PC-3 (cell line): ENCODE data around the gene ADD1. TPM values are rescaled to one million over a fixed set of nuclear protein-coding genes. Genes with fewer than 3 reads are reported as not detected.
"Not testable (repeated sequence)": the region's sequence is repeated elsewhere in the genome, so short reads cannot be mapped to it uniquely, and the experiment has no call there.

Experiments
- ATAC-seq: fragments of 200-7000 bp; cut with Tn5 transposase; 2 replicates; pipeline ENCODE4 v1.9.1; 2020; ENCODE audit warnings: mild to moderate bottlenecking, moderate library complexity
- BruUV-seq: library from RNA; stranded (reverse); fragments of 400-500 nt; replicated peaks from 2 replicates; lab custom pipeline; 2021; lab: Mats Ljungman, UMichigan
- CTCF ChIA-PET: fragments of 300-600 bp; sonication (Branson Sonifier 250); formaldehyde crosslinking; loops from one replicate; lab custom pipeline; 2022; ENCODE audit warnings: antibody characterized with exemption; lab: Charles Lee
- POLR2A ChIA-PET: fragments of 300-600 bp; sonication (Branson Sonifier 250); formaldehyde crosslinking; loops from one replicate; lab custom pipeline; 2022; ENCODE audit warnings: antibody characterized with exemption; ENCODE audit not compliant: unreplicated experiment; lab: Charles Lee
- DNase-seq: peaks from one replicate; pipeline ENCODE4 v3.0.0-alpha.2; 2015
- H2AFZ ChIP-seq: fragments of 300-600 bp; sonication (generic); 2 replicates; pipeline ENCODE4 v1.6.0; 2016; ENCODE audit warnings: antibody characterized with exemption, low read length
- H3F3A ChIP-seq: fragments of 300-600 bp; sonication (generic); one replicate; pipeline ENCODE4 v1.6.0; 2017; ENCODE audit warnings: antibody characterized with exemption, low read length, control low read depth, mild to moderate bottlenecking; ENCODE audit not compliant: unreplicated experiment
- H3K27ac ChIP-seq: fragments of 300-600 bp; sonication (generic); 2 replicates; pipeline ENCODE4 v1.5.1; 2016; ENCODE audit warnings: mild to moderate bottlenecking, low read length
- H3K27me3 ChIP-seq: fragments of 300-600 bp; sonication (generic); 2 replicates; pipeline ENCODE4 v1.6.1; 2016; ENCODE audit warnings: low read length, mixed read lengths
- H3K36me3 ChIP-seq: fragments of 300-600 bp; sonication (generic); 2 replicates; pipeline ENCODE4 v1.6.1; 2016; ENCODE audit warnings: low read depth, mixed run types, low read length, mixed read lengths
- H3K4me1 ChIP-seq: fragments of 300-600 bp; sonication (generic); 2 replicates; pipeline ENCODE4 v1.5.1; 2016; ENCODE audit warnings: low read length; ENCODE audit not compliant: insufficient read depth
- H3K4me2 ChIP-seq: fragments of 300-600 bp; sonication (generic); 2 replicates; pipeline ENCODE4 v1.6.0; 2016; ENCODE audit warnings: low read length
- H3K4me3 ChIP-seq: fragments of 300-600 bp; sonication (generic); 2 replicates; pipeline ENCODE4 v1.5.1; 2016; ENCODE audit warnings: mild to moderate bottlenecking, low read length, mixed read lengths
- H3K79me2 ChIP-seq: fragments of 300-600 bp; sonication (generic); 2 replicates; pipeline ENCODE4 v1.6.1; 2017; ENCODE audit warnings: low read length, mixed read lengths
- H3K9ac ChIP-seq: fragments of 300-600 bp; sonication (generic); 2 replicates; pipeline ENCODE4 v1.6.0; 2016; ENCODE audit warnings: mild to moderate bottlenecking, low read length
- H3K9me2 ChIP-seq: fragments of 300-600 bp; sonication (generic); replicated peaks from 2 replicates; pipeline ENCODE4 v1.6.1; 2016; ENCODE audit warnings: mixed run types, low read length, mixed read lengths
- H3K9me3 ChIP-seq: fragments of 300-600 bp; sonication (generic); 2 replicates; pipeline ENCODE4 v1.6.1; 2016; ENCODE audit warnings: low read length, mixed read lengths
- H4K20me1 ChIP-seq: fragments of 300-600 bp; sonication (generic); 2 replicates; pipeline ENCODE4 v1.6.1; 2016; ENCODE audit warnings: low read length, mixed read lengths
- EZH2 ChIP-seq: fragments of 300-600 bp; sonication (generic); IDR thresholded peaks from one replicate; pipeline ENCODE4 v1.6.1; 2017; ENCODE audit warnings: antibody characterized with exemption, mild to moderate bottlenecking, low read length; ENCODE audit not compliant: unreplicated experiment
- EZH2phosphoT487 ChIP-seq: fragments of 300-600 bp; sonication (generic); IDR thresholded peaks from 2 replicates; pipeline ENCODE4 v1.6.1; 2018; ENCODE audit warnings: mild to moderate bottlenecking, antibody characterized with exemption, low read length, borderline replicate concordance
- intact Hi-C: fragments of 100-400 bp; cut with micrococcal nuclease; formaldehyde crosslinking; loops from 2 replicates; pipeline ENCODE4 v1.9.0; 2023
- total RNA-seq: library from RNA; depleted of rRNA; stranded (reverse); fragments of >200 nt; gene quantifications from 2 replicates; pipeline ENCODE4 v1.2.3, GENCODE V29; 2014
- TF ChIP-seq, protein P1 (sequence below): fragments of 300-600 bp; sonication (generic); conservative IDR thresholded peaks from 2 replicates; pipeline ENCODE4 v1.5.1; 2017; ENCODE audit warnings: antibody characterized with exemption, low read depth, mild to moderate bottlenecking, low read length

The ADD1 gene
- total RNA-seq, 1 experiment from 2014 or later, result 118 TPM

DNA sequence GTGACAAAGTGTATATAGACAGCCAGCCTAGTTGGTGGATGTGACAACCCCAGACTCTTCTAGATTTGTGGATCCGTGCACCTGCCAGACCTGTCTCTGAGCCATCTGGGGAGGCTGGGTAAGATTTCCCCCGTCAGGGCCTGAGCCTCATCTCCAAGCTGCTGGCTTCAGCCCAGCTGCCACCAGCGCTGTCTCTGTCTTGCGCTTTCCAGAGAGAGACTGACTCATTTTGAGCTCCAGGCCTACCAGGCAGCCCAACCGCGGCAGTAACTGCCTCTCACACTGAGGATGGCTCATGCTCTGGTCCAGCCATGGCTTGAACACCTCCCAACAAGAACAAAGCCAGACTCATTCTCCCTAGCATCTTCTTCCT is 93.1 kb downstream of the ADD1 start:
- H3K4me2 ChIP-seq, result peak overlapping the region; percentile 90
- peaks cover 36% of the 10 kb centered on the region for H3K4me1 ChIP-seq
- peak overlapping the region; percentile 92 for H3K27ac ChIP-seq
- H3K79me2 ChIP-seq, result peaks cover 23% of the 10 kb centered on the region
- TF ChIP-seq, protein P1, sequence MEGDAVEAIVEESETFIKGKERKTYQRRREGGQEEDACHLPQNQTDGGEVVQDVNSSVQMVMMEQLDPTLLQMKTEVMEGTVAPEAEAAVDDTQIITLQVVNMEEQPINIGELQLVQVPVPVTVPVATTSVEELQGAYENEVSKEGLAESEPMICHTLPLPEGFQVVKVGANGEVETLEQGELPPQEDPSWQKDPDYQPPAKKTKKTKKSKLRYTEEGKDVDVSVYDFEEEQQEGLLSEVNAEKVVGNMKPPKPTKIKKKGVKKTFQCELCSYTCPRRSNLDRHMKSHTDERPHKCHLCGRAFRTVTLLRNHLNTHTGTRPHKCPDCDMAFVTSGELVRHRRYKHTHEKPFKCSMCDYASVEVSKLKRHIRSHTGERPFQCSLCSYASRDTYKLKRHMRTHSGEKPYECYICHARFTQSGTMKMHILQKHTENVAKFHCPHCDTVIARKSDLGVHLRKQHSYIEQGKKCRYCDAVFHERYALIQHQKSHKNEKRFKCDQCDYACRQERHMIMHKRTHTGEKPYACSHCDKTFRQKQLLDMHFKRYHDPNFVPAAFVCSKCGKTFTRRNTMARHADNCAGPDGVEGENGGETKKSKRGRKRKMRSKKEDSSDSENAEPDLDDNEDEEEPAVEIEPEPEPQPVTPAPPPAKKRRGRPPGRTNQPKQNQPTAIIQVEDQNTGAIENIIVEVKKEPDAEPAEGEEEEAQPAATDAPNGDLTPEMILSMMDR, result no peak
- no peak for TF ChIP-seq EZH2
- no peak for TF ChIP-seq EZH2phosphoT487
- H3F3A ChIP-seq, result peaks cover 5% of the 10 kb centered on the region
- H3K9ac ChIP-seq, result peak overlapping the region; percentile 64
- peaks cover 20% of the 10 kb centered on the region for H3K36me3 ChIP-seq
- no peaks in the 10 kb centered on the region for H3K9me2 ChIP-seq
- no peaks in the 10 kb centered on the region for H3K9me3 ChIP-seq
- DNase-seq (peak; percentile 80), ATAC-seq (peak; percentile 47)
- H2AFZ ChIP-seq, result no peak overlapping the region
- POLR2A ChIA-PET, result no interaction called here
- CTCF ChIA-PET, result interaction anchor here (0.6 kb wide), 1 partner anchor 957 kb away, joined by 3 read pairs; no protein-coding TSS in a partner anchor
- peak overlapping the region; percentile 98; the same call in 1 of the 2 replicates for H3K4me3 ChIP-seq
- peaks cover 2% of the 10 kb centered on the region; the same call in 1 of the 2 replicates for H4K20me1 ChIP-seq
- no TSS peak for BruUV-seq
- no peaks in the 10 kb centered on the region for H3K27me3 ChIP-seq
- intact Hi-C loops, result no loop called here

DNA sequence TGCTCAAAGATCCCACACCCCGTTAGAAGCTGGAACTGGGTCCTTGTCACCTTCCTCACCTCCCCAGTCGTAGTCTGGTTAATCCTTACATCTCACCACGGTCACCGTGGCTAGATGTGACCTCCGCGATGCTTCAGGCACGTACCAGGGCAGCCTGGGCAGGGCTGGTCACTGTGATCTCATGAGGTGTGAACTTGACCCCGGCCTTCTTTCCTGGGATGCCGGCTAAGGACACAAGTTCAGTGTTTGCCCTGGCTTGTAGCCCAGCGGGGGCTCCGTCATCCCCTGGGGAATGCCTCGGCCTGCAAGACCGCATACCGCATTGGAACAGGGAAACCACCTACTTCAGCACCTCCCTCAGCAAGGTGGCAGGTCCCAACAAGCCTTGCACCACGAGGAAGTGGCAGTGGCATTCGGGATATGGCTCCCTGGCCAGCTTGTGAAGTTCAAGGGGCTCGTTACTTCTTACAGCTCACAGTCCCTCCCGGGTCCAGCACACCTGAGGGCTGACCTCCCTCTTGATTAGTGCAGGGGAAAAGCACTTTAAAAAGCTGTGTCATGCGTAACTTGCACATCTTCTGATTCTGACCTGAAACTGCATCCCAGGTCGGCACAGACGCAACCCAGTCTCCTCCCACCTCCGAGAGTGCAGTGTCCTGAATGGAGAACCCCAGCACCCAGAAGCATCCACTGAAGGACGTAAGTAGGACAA is 93.7 kb downstream of the ADD1 start:
- peak overlapping the region; percentile 92 for H3K27ac ChIP-seq
- DNase-seq (peak; percentile 56), ATAC-seq (no peak; the same call in 1 of the 2 replicates)
- peak overlapping the region; percentile 90 for H3K4me2 ChIP-seq
- peaks cover 5% of the 10 kb centered on the region for H3F3A ChIP-seq
- H3K4me3 ChIP-seq, result peak overlapping the region; percentile 98; the same call in 1 of the 2 replicates
- no peaks in the 10 kb centered on the region for H3K9me3 ChIP-seq
- ChIA-PET CTCF (interaction anchor here (0.6 kb wide), 1 partner anchor 957 kb away, joined by 3 read pairs; no protein-coding TSS in a partner anchor), POLR2A (no interaction called here)
- H3K4me1 ChIP-seq, result peaks cover 36% of the 10 kb centered on the region
- no peaks in the 10 kb centered on the region for H3K9me2 ChIP-seq
- peaks cover 23% of the 10 kb centered on the region for H3K79me2 ChIP-seq
- H3K27me3 ChIP-seq, result no peaks in the 10 kb centered on the region
- intact Hi-C loops, result no loop called here
- no TSS peak for BruUV-seq
- H2AFZ ChIP-seq, result no peak overlapping the region
- TF ChIP-seq EZH2 (no peak), EZH2phosphoT487 (no peak)
- TF ChIP-seq, protein P1, result no peak
- peaks cover 2% of the 10 kb centered on the region; the same call in 1 of the 2 replicates for H4K20me1 ChIP-seq
- H3K9ac ChIP-seq, result 0 out of 2 replicates have a peak overlapping the region, but pooled peaks have one; percentile 64
- H3K36me3 ChIP-seq, result peaks cover 20% of the 10 kb centered on the region

DNA sequence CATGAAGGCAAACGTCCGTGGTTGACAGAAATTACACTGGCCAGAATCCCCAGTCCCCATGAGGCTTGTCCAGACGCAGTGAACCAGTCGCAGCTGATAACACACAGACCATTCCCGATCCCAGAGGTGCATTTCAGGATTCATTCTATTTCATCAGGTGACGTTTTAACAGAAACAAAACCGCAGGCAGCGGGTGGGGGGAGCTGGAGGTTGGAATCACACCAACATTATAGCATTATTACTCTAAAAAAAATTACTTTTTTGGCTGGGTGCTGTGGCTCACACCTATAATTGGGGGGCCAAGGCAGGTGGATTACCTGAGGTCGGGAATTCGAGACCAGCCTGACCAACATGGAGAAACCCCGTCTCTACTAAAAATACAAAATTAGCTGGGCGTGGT is 94.3 kb downstream of the ADD1 start:
- H3K4me1 ChIP-seq, result peaks cover 33% of the 10 kb centered on the region
- H3K9ac ChIP-seq, result no peak overlapping the region
- BruUV-seq, result no TSS peak
- no peaks in the 10 kb centered on the region for H3K9me2 ChIP-seq
- intact Hi-C loops, result no loop called here
- peaks cover 20% of the 10 kb centered on the region for H3K36me3 ChIP-seq
- no peaks in the 10 kb centered on the region for H3K27me3 ChIP-seq
- peaks cover 2% of the 10 kb centered on the region; the same call in 1 of the 2 replicates for H4K20me1 ChIP-seq
- H2AFZ ChIP-seq, result no peak overlapping the region
- H3K9me3 ChIP-seq, result no peaks in the 10 kb centered on the region
- peaks cover 20% of the 10 kb centered on the region for H3K79me2 ChIP-seq
- H3K27ac ChIP-seq, result peak overlapping the region; percentile 92; the same call in 1 of the 2 replicates
- DNase-seq (no peak), ATAC-seq (no peak)
- TF ChIP-seq EZH2, result no peak
- TF ChIP-seq, protein P1, result no peak
- TF ChIP-seq EZH2phosphoT487, result no peak
- peaks cover 5% of the 10 kb centered on the region for H3F3A ChIP-seq
- CTCF ChIA-PET, result no interaction called here
- H3K4me3 ChIP-seq, result no peak overlapping the region
- H3K4me2 ChIP-seq, result peak overlapping the region; percentile 90
- POLR2A ChIA-PET, result no interaction called here

DNA sequence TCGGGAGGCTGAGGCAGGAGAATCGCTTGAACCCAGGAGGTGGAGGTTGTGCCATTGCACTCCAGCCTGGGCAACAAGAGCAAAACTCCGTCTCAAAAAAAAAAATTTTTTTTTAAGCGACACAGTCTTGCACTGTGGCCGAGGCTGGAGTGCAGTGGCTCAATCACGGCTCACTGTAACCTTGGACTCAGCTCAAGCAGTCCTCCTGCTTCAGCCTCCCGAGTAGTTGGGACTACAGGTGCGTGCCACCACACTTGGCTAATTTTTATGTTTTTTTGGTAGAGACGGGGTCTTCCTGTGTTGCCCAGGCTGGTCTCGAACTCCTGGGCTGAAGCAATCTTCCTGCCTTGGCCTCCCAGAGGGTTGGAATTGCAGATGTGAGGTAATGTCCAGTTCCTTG is 94.8 kb downstream of the ADD1 start:
- H3F3A ChIP-seq, H3K9me2 ChIP-seq, H3K27ac ChIP-seq, BruUV-seq, H2AFZ ChIP-seq, CTCF ChIA-PET, H3K27me3 ChIP-seq, DNase-seq, POLR2A ChIA-PET, H3K9ac ChIP-seq, H4K20me1 ChIP-seq, H3K4me3 ChIP-seq, ATAC-seq, H3K4me2 ChIP-seq, intact Hi-C loops, H3K9me3 ChIP-seq: not testable (repeated sequence)
- Histone ChIP-seq H3K4me1 (peaks cover 29% of the 10 kb centered on the region), H3K79me2 (peaks cover 15% of the 10 kb centered on the region), H3K36me3 (peaks cover 20% of the 10 kb centered on the region)
